HEK293 (cell line): ENCODE data around the gene NAGPA.

Experiments
- GLIS1 ChIP-seq: fragments of 450-650 bp; formaldehyde crosslinking; IDR thresholded peaks from 2 replicates; pipeline ENCODE4 v1.5.1; 2016; ENCODE audit warnings: missing biosample characterization, missing genetic modification characterization
- IKZF3 ChIP-seq: fragments of 450-650 bp; IDR thresholded peaks from 2 replicates; pipeline ENCODE4 v1.5.0; 2018; ENCODE audit warnings: missing biosample characterization, mild to moderate bottlenecking, missing genetic modification characterization, moderate library complexity
- KLF1 ChIP-seq: fragments of 450-650 bp; formaldehyde crosslinking; IDR thresholded peaks from 2 replicates; pipeline ENCODE4 v1.5.1; 2016; ENCODE audit warnings: missing biosample characterization, missing genetic modification characterization
- KLF10 ChIP-seq: fragments of 450-650 bp; IDR thresholded peaks from 2 replicates; pipeline ENCODE4 v1.5.1; 2018; ENCODE audit warnings: missing biosample characterization, mild to moderate bottlenecking, missing genetic modification characterization
- KLF7 ChIP-seq: fragments of 450-650 bp; formaldehyde crosslinking; IDR thresholded peaks from 2 replicates; pipeline ENCODE4 v1.5.1; 2016; ENCODE audit warnings: missing biosample characterization, missing genetic modification characterization, borderline replicate concordance
- OVOL3 ChIP-seq: fragments of 450-650 bp; formaldehyde crosslinking; IDR thresholded peaks from 2 replicates; pipeline ENCODE4 v1.5.1; 2016; ENCODE audit warnings: missing biosample characterization, missing genetic modification characterization
- SP2 ChIP-seq: fragments of 450-650 bp; formaldehyde crosslinking; IDR thresholded peaks from 2 replicates; pipeline ENCODE4 v1.5.1; 2016; ENCODE audit warnings: missing biosample characterization, missing genetic modification characterization
- WT1 ChIP-seq: fragments of 450-650 bp; formaldehyde crosslinking; IDR thresholded peaks from 2 replicates; pipeline ENCODE4 v1.5.1; 2016; ENCODE audit warnings: missing biosample characterization, missing genetic modification characterization
- YY1 ChIP-seq: fragments of 450-650 bp; formaldehyde crosslinking; IDR thresholded peaks from 2 replicates; pipeline ENCODE4 v1.5.1; 2018; ENCODE audit warnings: missing biosample characterization, missing genetic modification characterization
- ZBTB8A ChIP-seq: fragments of 450-650 bp; formaldehyde crosslinking; IDR thresholded peaks from 2 replicates; pipeline ENCODE4 v1.5.1; 2016; ENCODE audit warnings: missing biosample characterization, missing genetic modification characterization
- ZFP69B ChIP-seq: fragments of 450-650 bp; formaldehyde crosslinking; IDR thresholded peaks from 2 replicates; pipeline ENCODE4 v1.5.1; 2016; ENCODE audit warnings: missing biosample characterization, missing genetic modification characterization
- ZIC2 ChIP-seq: fragments of 450-650 bp; formaldehyde crosslinking; IDR thresholded peaks from 2 replicates; pipeline ENCODE4 v1.5.1; 2016; ENCODE audit warnings: missing biosample characterization, missing genetic modification characterization
- ZNF146 ChIP-seq: fragments of 450-650 bp; formaldehyde crosslinking; IDR thresholded peaks from 2 replicates; pipeline ENCODE4 v1.5.1; 2016; ENCODE audit warnings: missing biosample characterization, missing genetic modification characterization
- ZNF530 ChIP-seq: fragments of 450-650 bp; formaldehyde crosslinking; IDR thresholded peaks from 2 replicates; pipeline ENCODE4 v1.5.1; 2016; ENCODE audit warnings: low read depth, missing biosample characterization, missing genetic modification characterization
- ZNF610 ChIP-seq: fragments of 450-650 bp; formaldehyde crosslinking; IDR thresholded peaks from 2 replicates; pipeline ENCODE4 v1.5.1; 2016; ENCODE audit warnings: missing biosample characterization, missing genetic modification characterization, borderline replicate concordance
- ZNF677 ChIP-seq: fragments of 450-650 bp; IDR thresholded peaks from 2 replicates; pipeline ENCODE4 v1.5.0; 2018; ENCODE audit warnings: missing biosample characterization, mild to moderate bottlenecking, missing genetic modification characterization, moderate library complexity
- ZSCAN30 ChIP-seq: fragments of 450-650 bp; IDR thresholded peaks from 2 replicates; pipeline ENCODE4 v1.5.1; 2018; ENCODE audit warnings: missing biosample characterization, mild to moderate bottlenecking, missing genetic modification characterization, moderate library complexity
- ZXDB ChIP-seq: fragments of 450-650 bp; formaldehyde crosslinking; IDR thresholded peaks from 2 replicates; pipeline ENCODE4 v1.5.1; 2016; ENCODE audit warnings: missing biosample characterization, missing genetic modification characterization
- TF ChIP-seq, protein P1 (sequence below): fragments of 450-650 bp; formaldehyde crosslinking; IDR thresholded peaks from 2 replicates; pipeline ENCODE4 v1.5.1; 2016; ENCODE audit warnings: missing biosample characterization, missing genetic modification characterization
- TF ChIP-seq, protein P2 (sequence below): fragments of 450-650 bp; formaldehyde crosslinking; conservative IDR thresholded peaks from 2 replicates; pipeline ENCODE4 v1.5.1; 2016; ENCODE audit warnings: low read depth, missing biosample characterization, missing genetic modification characterization
- TF ChIP-seq, protein P3 (sequence below): fragments of 450-650 bp; formaldehyde crosslinking; IDR thresholded peaks from 2 replicates; pipeline ENCODE4 v1.5.1; 2016; ENCODE audit warnings: missing biosample characterization, missing genetic modification characterization, low read depth
- TF ChIP-seq, protein P4 (sequence below): fragments of 450-650 bp; formaldehyde crosslinking; IDR thresholded peaks from 2 replicates; pipeline ENCODE4 v1.5.1; 2016; ENCODE audit warnings: missing biosample characterization, missing genetic modification characterization
- TF ChIP-seq, protein P5 (sequence below): fragments of 450-650 bp; formaldehyde crosslinking; IDR thresholded peaks from 2 replicates; pipeline ENCODE4 v1.5.1; 2017; ENCODE audit warnings: missing biosample characterization, missing genetic modification characterization
- TF ChIP-seq, protein P6 (sequence below): fragments of 450-650 bp; formaldehyde crosslinking; IDR thresholded peaks from 2 replicates; pipeline ENCODE4 v1.5.1; 2016; ENCODE audit warnings: missing biosample characterization, missing genetic modification characterization, borderline replicate concordance

Gene NAGPA

DNA sequence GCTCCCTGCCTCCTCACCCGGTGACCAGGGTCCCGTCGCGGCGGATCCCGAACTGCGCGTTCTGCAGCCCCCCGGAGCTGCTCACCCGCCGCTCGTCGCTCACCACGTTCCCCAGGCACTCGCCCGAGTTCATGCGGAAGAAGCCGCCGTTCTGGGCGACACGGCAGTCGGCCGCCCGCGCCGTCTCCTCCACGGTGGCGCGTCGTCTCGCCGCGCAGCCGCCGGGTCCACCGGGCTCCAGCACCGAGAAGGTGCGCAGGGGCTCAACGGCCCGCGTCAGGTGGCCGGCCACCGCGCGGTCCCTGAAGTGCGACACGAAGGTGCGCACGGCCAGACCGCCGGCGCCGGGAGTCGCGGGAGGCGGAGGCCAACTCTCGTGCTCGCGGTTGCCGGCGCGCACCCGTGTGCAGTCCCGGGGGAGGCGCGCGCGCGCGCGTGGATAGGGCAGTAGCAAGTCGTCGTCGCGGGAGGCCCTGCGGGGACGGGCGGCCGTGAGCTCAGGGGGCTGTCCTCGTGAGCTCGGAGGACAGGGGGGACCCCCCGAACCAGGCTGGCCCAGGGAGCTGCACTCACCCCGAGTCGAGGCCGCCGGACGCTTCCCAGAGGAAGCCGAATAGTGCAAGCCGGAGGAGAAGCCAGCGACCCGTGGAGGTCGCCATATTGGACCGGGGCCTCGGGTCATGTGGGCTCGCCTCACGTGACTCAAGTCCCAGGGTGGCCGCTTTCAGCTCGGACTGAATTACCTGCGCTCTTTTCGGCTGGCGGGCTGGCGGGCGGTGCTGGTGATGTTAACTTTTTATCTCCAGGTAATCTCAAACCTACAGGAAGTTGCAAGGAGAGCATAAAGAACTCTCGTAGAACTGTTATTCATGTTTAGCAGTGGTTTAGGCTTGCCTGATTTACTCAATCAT, at the start of gene NAGPA (continued):
- TF ChIP-seq, protein P1, sequence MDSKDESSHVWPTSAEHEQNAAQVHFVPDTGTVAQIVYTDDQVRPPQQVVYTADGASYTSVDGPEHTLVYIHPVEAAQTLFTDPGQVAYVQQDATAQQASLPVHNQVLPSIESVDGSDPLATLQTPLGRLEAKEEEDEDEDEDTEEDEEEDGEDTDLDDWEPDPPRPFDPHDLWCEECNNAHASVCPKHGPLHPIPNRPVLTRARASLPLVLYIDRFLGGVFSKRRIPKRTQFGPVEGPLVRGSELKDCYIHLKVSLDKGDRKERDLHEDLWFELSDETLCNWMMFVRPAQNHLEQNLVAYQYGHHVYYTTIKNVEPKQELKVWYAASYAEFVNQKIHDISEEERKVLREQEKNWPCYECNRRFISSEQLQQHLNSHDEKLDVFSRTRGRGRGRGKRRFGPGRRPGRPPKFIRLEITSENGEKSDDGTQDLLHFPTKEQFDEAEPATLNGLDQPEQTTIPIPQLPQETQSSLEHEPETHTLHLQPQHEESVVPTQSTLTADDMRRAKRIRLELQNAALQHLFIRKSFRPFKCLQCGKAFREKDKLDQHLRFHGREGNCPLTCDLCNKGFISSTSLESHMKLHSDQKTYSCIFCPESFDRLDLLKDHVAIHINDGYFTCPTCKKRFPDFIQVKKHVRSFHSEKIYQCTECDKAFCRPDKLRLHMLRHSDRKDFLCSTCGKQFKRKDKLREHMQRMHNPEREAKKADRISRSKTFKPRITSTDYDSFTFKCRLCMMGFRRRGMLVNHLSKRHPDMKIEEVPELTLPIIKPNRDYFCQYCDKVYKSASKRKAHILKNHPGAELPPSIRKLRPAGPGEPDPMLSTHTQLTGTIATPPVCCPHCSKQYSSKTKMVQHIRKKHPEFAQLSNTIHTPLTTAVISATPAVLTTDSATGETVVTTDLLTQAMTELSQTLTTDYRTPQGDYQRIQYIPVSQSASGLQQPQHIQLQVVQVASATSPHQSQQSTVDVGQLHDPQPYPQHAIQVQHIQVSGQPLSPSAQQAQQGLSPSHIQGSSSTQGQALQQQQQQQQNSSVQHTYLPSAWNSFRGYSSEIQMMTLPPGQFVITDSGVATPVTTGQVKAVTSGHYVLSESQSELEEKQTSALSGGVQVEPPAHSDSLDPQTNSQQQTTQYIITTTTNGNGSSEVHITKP (tag by site-specific recombination) = peak; percentile 60
- TF ChIP-seq ZXDB (tag by site-specific recombination) (peak; percentile 96), ZNF677 (tag by site-specific recombination) (no peak), ZBTB8A (tag by site-specific recombination) (peak; percentile 66), OVOL3 (tag by site-specific recombination) (peak; percentile 71; the same call in 1 of the 2 replicates), ZFP69B (tag by site-specific recombination) (peak; percentile 77; the same call in 1 of the 2 replicates), KLF1 (tag by site-specific recombination) (peak; percentile 52), IKZF3 (tag by site-specific recombination) (no peak), ZSCAN30 (tag by site-specific recombination) (peak; percentile 93), ZNF146 (tag by site-specific recombination) (no peak), GLIS1 (tag by site-specific recombination) (peak; percentile 80), KLF10 (tag by site-specific recombination) (peak; percentile 60; the same call in 1 of the 2 replicates), WT1 (tag by site-specific recombination) (peak; percentile 31; the same call in 1 of the 2 replicates), SP2 (tag by site-specific recombination) (peak; percentile 54), ZIC2 (tag by site-specific recombination) (peak; percentile 43; the same call in 1 of the 2 replicates), ZNF530 (tag by site-specific recombination) (no peak), ZNF610 (tag by site-specific recombination) (peak; percentile 78; the same call in 1 of the 2 replicates), KLF7 (0 out of 2 replicates have a peak, but pooled peaks have one; percentile 47), YY1 (tag by site-specific recombination) (peak; percentile 99)
- TF ChIP-seq, protein P2, sequence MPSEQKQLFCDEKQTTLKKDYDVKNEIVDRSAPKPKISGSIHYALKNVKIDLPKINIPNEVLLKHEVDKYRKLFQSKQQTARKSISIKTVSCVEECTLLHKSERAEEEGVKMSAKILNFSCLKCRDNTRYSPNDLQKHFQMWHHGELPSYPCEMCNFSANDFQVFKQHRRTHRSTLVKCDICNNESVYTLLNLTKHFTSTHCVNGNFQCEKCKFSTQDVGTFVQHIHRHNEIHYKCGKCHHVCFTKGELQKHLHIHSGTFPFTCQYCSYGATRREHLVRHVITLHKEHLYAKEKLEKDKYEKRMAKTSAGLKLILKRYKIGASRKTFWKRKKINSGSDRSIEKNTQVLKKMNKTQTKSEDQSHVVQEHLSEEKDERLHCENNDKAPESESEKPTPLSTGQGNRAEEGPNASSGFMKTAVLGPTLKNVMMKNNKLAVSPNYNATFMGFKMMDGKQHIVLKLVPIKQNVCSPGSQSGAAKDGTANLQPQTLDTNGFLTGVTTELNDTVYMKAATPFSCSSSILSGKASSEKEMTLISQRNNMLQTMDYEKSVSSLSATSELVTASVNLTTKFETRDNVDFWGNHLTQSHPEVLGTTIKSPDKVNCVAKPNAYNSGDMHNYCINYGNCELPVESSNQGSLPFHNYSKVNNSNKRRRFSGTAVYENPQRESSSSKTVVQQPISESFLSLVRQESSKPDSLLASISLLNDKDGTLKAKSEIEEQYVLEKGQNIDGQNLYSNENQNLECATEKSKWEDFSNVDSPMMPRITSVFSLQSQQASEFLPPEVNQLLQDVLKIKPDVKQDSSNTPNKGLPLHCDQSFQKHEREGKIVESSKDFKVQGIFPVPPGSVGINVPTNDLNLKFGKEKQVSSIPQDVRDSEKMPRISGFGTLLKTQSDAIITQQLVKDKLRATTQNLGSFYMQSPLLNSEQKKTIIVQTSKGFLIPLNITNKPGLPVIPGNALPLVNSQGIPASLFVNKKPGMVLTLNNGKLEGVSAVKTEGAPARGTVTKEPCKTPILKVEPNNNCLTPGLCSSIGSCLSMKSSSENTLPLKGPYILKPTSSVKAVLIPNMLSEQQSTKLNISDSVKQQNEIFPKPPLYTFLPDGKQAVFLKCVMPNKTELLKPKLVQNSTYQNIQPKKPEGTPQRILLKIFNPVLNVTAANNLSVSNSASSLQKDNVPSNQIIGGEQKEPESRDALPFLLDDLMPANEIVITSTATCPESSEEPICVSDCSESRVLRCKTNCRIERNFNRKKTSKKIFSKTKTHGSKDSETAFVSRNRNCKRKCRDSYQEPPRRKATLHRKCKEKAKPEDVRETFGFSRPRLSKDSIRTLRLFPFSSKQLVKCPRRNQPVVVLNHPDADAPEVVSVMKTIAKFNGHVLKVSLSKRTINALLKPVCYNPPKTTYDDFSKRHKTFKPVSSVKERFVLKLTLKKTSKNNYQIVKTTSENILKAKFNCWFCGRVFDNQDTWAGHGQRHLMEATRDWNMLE = peak; percentile 56
- TF ChIP-seq, protein P3, sequence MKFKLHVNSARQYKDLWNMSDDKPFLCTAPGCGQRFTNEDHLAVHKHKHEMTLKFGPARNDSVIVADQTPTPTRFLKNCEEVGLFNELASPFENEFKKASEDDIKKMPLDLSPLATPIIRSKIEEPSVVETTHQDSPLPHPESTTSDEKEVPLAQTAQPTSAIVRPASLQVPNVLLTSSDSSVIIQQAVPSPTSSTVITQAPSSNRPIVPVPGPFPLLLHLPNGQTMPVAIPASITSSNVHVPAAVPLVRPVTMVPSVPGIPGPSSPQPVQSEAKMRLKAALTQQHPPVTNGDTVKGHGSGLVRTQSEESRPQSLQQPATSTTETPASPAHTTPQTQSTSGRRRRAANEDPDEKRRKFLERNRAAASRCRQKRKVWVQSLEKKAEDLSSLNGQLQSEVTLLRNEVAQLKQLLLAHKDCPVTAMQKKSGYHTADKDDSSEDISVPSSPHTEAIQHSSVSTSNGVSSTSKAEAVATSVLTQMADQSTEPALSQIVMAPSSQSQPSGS (tag by site-specific recombination) = no peak
- TF ChIP-seq, protein P4, sequence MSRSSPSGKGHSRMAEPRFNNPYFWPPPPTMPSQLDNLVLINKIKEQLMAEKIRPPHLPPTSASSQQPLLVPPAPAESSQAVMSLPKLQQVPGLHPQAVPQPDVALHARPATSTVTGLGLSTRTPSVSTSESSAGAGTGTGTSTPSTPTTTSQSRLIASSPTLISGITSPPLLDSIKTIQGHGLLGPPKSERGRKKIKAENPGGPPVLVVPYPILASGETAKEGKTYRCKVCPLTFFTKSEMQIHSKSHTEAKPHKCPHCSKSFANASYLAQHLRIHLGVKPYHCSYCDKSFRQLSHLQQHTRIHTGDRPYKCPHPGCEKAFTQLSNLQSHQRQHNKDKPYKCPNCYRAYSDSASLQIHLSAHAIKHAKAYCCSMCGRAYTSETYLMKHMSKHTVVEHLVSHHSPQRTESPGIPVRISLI = 0 out of 2 replicates have a peak, but pooled peaks have one; percentile 32
- TF ChIP-seq, protein P5, sequence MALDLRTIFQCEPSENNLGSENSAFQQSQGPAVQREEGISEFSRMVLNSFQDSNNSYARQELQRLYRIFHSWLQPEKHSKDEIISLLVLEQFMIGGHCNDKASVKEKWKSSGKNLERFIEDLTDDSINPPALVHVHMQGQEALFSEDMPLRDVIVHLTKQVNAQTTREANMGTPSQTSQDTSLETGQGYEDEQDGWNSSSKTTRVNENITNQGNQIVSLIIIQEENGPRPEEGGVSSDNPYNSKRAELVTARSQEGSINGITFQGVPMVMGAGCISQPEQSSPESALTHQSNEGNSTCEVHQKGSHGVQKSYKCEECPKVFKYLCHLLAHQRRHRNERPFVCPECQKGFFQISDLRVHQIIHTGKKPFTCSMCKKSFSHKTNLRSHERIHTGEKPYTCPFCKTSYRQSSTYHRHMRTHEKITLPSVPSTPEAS = peak; percentile 71
- TF ChIP-seq, protein P6, sequence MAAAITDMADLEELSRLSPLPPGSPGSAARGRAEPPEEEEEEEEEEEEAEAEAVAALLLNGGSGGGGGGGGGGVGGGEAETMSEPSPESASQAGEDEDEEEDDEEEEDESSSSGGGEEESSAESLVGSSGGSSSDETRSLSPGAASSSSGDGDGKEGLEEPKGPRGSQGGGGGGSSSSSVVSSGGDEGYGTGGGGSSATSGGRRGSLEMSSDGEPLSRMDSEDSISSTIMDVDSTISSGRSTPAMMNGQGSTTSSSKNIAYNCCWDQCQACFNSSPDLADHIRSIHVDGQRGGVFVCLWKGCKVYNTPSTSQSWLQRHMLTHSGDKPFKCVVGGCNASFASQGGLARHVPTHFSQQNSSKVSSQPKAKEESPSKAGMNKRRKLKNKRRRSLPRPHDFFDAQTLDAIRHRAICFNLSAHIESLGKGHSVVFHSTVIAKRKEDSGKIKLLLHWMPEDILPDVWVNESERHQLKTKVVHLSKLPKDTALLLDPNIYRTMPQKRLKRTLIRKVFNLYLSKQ (tag by site-specific recombination) = no peak
